MM.1S (cell line): ENCODE measurements around the gene SYNE2.

Source experiments
- CTCF ChIP-seq: fragments of 300-600 bp; sonication (generic); IDR thresholded peaks from 2 replicates; pipeline ENCODE4 v1.5.1; 2016; ENCODE audit warnings: antibody characterized with exemption, low read length, mixed read lengths
- EZH2 ChIP-seq: fragments of 300-600 bp; sonication (generic); optimal IDR thresholded peaks from 2 replicates; pipeline ENCODE3; 2017; ENCODE audit warnings: low read depth, mild to moderate bottlenecking, antibody characterized with exemption, low read length, mixed read lengths

GRCh38 chr14:64040044-64040443, 187.2 kb downstream of the SYNE2 start:
- no peak for TF ChIP-seq CTCF
- no peak for TF ChIP-seq EZH2
